ENCODE measurements around the gene FOXN1.
"Not testable (repeated sequence)": the region's sequence is repeated elsewhere in the genome, so short reads cannot be mapped to it uniquely, and the experiment has no call there.

The FOXN1 gene

DNA sequence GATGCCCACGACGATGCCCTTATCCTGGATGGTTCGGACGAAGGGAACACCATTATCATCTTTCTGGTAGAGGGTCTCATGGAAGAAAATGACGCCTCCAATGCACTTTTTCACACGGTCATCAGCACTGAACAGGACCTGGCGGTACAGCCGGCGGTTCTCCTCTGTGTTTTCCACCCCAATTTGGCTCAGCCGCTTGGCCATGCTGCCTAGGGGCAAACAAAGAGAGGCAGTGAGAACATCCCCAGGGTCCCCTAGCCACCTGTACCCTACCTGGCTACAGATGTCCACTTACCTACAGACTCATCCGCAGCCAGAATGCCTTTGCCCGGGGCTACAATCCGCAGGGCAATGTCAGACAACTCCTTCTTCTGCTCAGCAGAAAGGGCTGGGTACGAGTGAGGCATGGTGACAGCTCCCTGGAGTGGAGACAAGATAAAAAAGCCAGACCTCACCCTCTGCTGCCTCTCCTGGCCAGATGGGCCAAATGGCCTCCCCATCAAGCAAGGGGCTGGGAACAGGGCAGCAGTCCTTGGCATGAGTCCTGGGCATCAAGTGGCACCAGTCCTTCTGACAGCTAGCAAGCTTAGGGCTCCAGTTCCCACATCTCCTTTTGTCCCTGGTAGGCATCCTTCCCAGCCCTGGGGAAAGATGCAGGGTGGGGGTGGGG, 69.1 kb downstream of the FOXN1 start:
- Histone ChIP-seq H3K4me2 (ENCODE audit: low read depth, low read length, poor library complexity, severe bottlenecking) (no peak overlapping the region), H2AFZ (ENCODE audit: low read length) (no peak overlapping the region), H3K27me3 (ENCODE audit: insufficient read depth, low read length, poor library complexity, severe bottlenecking) (no peaks in the 10 kb centered on the region), H3K79me2 (ENCODE audit: insufficient read depth, low read length) (peaks cover 10% of the 10 kb centered on the region), H3F3A (ENCODE audit: low read depth) (no peaks in the 10 kb centered on the region), H3K4me1 (ENCODE audit: insufficient read depth, low read length, poor library complexity, severe bottlenecking) (peaks cover 16% of the 10 kb centered on the region), H3K4me3 (ENCODE audit: low read length, poor library complexity, severe bottlenecking) (no peak overlapping the region), H3K36me3 (ENCODE audit: insufficient read depth, low read length) (peaks cover 34% of the 10 kb centered on the region; the same call in 1 of the 2 replicates), H3K9me2 (replicated peaks; ENCODE audit: low read depth, low read length) (no peaks in the 10 kb centered on the region), H4K20me1 (ENCODE audit: insufficient read depth, low read length, poor library complexity, severe bottlenecking) (peaks cover 6% of the 10 kb centered on the region), H3K9ac (ENCODE audit: low read depth, low read length, poor library complexity, severe bottlenecking) (no peak overlapping the region), H3K9me3 (ENCODE audit: insufficient read depth, low read depth, low read length) (no peaks in the 10 kb centered on the region)
- TF ChIP-seq EZH2phosphoT487 (IDR thresholded peaks at IDR 0.05; ENCODE audit: borderline replicate concordance), result no peak
- TF ChIP-seq, protein P1, sequence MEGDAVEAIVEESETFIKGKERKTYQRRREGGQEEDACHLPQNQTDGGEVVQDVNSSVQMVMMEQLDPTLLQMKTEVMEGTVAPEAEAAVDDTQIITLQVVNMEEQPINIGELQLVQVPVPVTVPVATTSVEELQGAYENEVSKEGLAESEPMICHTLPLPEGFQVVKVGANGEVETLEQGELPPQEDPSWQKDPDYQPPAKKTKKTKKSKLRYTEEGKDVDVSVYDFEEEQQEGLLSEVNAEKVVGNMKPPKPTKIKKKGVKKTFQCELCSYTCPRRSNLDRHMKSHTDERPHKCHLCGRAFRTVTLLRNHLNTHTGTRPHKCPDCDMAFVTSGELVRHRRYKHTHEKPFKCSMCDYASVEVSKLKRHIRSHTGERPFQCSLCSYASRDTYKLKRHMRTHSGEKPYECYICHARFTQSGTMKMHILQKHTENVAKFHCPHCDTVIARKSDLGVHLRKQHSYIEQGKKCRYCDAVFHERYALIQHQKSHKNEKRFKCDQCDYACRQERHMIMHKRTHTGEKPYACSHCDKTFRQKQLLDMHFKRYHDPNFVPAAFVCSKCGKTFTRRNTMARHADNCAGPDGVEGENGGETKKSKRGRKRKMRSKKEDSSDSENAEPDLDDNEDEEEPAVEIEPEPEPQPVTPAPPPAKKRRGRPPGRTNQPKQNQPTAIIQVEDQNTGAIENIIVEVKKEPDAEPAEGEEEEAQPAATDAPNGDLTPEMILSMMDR (conservative IDR thresholded peaks at IDR 0.05; ENCODE audit: low read length), result no peak; the same call in 1 of the 2 replicates

DNA sequence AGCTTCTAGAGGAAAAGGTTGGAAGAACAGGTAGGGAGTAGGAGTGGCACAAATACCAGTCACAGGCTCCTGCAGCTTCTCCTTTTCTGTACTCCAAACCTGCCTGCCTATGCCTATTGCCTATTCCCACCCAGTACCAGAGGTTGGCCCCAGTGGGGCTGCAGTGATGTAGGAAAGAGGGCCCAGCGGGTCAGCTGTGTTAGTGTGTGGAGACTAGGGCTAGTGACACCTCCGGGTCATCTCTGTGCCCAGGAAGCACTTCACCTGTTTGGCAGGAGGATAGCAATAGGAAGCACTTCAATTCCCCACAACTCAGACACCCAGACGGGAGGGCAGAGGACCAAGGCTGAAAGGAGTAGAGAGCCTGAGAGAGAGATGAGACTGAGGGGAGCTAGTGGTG, 69.9 kb downstream of the FOXN1 start:
- not testable (repeated sequence) for H3K9me2 ChIP-seq (replicated peaks; ENCODE audit: low read depth, low read length); H3F3A ChIP-seq (ENCODE audit: low read depth); H3K9ac ChIP-seq (ENCODE audit: low read depth, low read length, poor library complexity, severe bottlenecking); H3K9me3 ChIP-seq (ENCODE audit: insufficient read depth, low read depth, low read length); H3K79me2 ChIP-seq (ENCODE audit: insufficient read depth, low read length); H2AFZ ChIP-seq (ENCODE audit: low read length); H3K4me3 ChIP-seq (ENCODE audit: low read length, poor library complexity, severe bottlenecking); H3K27me3 ChIP-seq (ENCODE audit: insufficient read depth, low read length, poor library complexity, severe bottlenecking); H4K20me1 ChIP-seq (ENCODE audit: insufficient read depth, low read length, poor library complexity, severe bottlenecking); H3K4me2 ChIP-seq (ENCODE audit: low read depth, low read length, poor library complexity, severe bottlenecking)
- Histone ChIP-seq H3K36me3 (ENCODE audit: insufficient read depth, low read length) (peaks cover 40% of the 10 kb centered on the region; the same call in 1 of the 2 replicates), H3K4me1 (ENCODE audit: insufficient read depth, low read length, poor library complexity, severe bottlenecking) (peaks cover 10% of the 10 kb centered on the region)

DNA sequence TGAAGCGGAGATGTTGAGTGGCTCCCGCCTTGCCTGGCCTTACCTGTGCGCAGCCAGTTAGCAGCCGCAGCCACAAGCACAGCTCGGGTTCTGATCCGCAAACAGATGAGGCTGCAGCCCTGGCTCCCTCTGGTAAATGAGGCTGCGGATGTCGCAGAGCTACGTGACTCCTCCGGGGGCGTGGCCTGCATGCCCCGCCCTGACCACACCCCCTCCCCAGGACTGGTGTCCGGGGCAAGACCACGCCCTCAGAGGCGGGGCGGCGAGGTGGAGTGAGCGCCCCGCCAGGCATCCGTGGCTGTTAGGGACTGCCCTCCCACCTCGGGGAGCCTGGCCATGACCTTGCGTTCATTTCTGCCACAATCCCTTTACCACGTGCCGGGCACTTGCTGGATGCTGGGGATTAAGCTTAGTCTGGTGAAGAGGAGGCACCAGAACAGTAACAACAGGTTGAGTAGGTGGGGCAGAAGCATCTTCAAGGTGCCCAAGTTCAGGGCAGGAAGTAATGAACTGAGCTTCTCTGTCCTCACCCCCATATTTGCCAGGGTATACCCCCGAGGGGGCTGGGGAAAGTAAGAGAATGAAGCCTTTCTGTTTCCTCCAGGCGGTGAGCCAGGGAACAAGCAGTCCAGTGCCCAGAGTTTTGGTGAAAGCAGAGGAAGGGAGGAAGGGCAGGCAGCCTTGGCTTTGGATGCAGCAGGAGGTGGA, 70.8 kb downstream of the FOXN1 start, which contains the start of gene ALDOC:
TSS of gene ALDOC (minus strand) at position 138 of the 708 bp plus-strand sequence. CDS start 1,363 bp downstream, outside the sequence.
- no peak for TF ChIP-seq EZH2phosphoT487 (IDR thresholded peaks at IDR 0.05; ENCODE audit: borderline replicate concordance)
- TF ChIP-seq, protein P1 (conservative IDR thresholded peaks at IDR 0.05; ENCODE audit: low read length), result no peak
- no peaks in the 10 kb centered on the region for H3K9me3 ChIP-seq (ENCODE audit: insufficient read depth, low read depth, low read length)
- H3K79me2 ChIP-seq (ENCODE audit: insufficient read depth, low read length), result no peaks in the 10 kb centered on the region
- H3K4me2 ChIP-seq (ENCODE audit: low read depth, low read length, poor library complexity, severe bottlenecking), result no peak within 1 kb of the TSS
- no peak within 1 kb of the TSS for H2AFZ ChIP-seq (ENCODE audit: low read length)
- no peaks in the 10 kb centered on the region for H4K20me1 ChIP-seq (ENCODE audit: insufficient read depth, low read length, poor library complexity, severe bottlenecking)
- peaks cover 42% of the 10 kb centered on the region; the same call in 1 of the 2 replicates for H3K36me3 ChIP-seq (ENCODE audit: insufficient read depth, low read length)
- H3K9me2 ChIP-seq (replicated peaks; ENCODE audit: low read depth, low read length), result no peaks in the 10 kb centered on the region
- H3F3A ChIP-seq (ENCODE audit: low read depth), result no peaks in the 10 kb centered on the region
- no peaks in the 10 kb centered on the region for H3K27me3 ChIP-seq (ENCODE audit: insufficient read depth, low read length, poor library complexity, severe bottlenecking)
- no peak within 1 kb of the TSS for H3K4me3 ChIP-seq (ENCODE audit: low read length, poor library complexity, severe bottlenecking)
- H3K9ac ChIP-seq (ENCODE audit: low read depth, low read length, poor library complexity, severe bottlenecking), result no peak within 1 kb of the TSS
- peaks cover 7% of the 10 kb centered on the region for H3K4me1 ChIP-seq (ENCODE audit: insufficient read depth, low read length, poor library complexity, severe bottlenecking)

All from Loucy (cell line).